Neuronal stem cell (in vitro differentiated cells): ENCODE results near the gene TCP11L1. TPM values are rescaled to one million over a fixed set of nuclear protein-coding genes. Genes with fewer than 3 reads are reported as not detected.
"Not testable (repeated sequence)": the region's sequence is repeated elsewhere in the genome, so short reads cannot be mapped to it uniquely, and the experiment has no call there.

Experiments used
- DNase-seq: peaks from one replicate; pipeline ENCODE4 v3.0.0-alpha.2; 2013; ENCODE audit warnings: low spot score
- H2AFZ ChIP-seq: one replicate; pipeline ENCODE4 v1.6.1; 2013; ENCODE audit warnings: mild to moderate bottlenecking, low read length, inconsistent platforms
- H2AK5ac ChIP-seq: 2 replicates; pipeline ENCODE4 v1.6.1; 2013; ENCODE audit warnings: low read depth, mild to moderate bottlenecking, inconsistent platforms, low read length, moderate library complexity, mixed read lengths
- H2BK120ac ChIP-seq: 2 replicates; pipeline ENCODE4 v1.6.1; 2013; ENCODE audit warnings: low read depth, mild to moderate bottlenecking, inconsistent platforms, low read length, moderate library complexity, mixed read lengths
- H2BK12ac ChIP-seq: one replicate; pipeline ENCODE4 v1.6.1; 2013; ENCODE audit warnings: low read length, inconsistent platforms
- H2BK15ac ChIP-seq: 2 replicates; pipeline ENCODE4 v1.6.1; 2013; ENCODE audit warnings: mild to moderate bottlenecking, low read length, inconsistent platforms, mixed read lengths
- H2BK5ac ChIP-seq: one replicate; pipeline ENCODE4 v1.6.1; 2013; ENCODE audit warnings: inconsistent platforms, mild to moderate bottlenecking, low read length, moderate library complexity
- H3K14ac ChIP-seq: one replicate; pipeline ENCODE4 v1.6.1; 2013; ENCODE audit warnings: low read length, inconsistent platforms
- H3K18ac ChIP-seq: 2 replicates; pipeline ENCODE4 v1.6.1; 2013; ENCODE audit warnings: low read length, inconsistent platforms
- H3K23ac ChIP-seq: 2 replicates; pipeline ENCODE4 v1.6.1; 2013; ENCODE audit warnings: low read depth, mild to moderate bottlenecking, mixed read lengths, low read length, inconsistent platforms; ENCODE audit not compliant: poor library complexity
- H3K27ac ChIP-seq: replicated peaks from 3 replicates; pipeline ENCODE4 v1.5.1; 2013; ENCODE audit warnings: low read length, inconsistent platforms
- H3K27me3 ChIP-seq, 3 experiments: 2 replicates each; pipeline ENCODE4 v1.6.1; 2013; ENCODE audit warnings: low read length in 3 of 3, mild to moderate bottlenecking in 2 of 3, inconsistent platforms in 1 of 3, low read depth in 1 of 3, mixed read lengths in 1 of 3, moderate library complexity in 1 of 3; ENCODE audit not compliant: control insufficient read depth in 3 of 3, insufficient read depth in 3 of 3
- H3K36me3 ChIP-seq, 2 donors: replicated peaks in 1 of 2; 2 replicates each; pipeline ENCODE4 v1.6.1; 2013; ENCODE audit warnings: low read length in 2 of 2; ENCODE audit not compliant: control insufficient read depth in 2 of 2, insufficient read depth in 2 of 2
- H3K4ac ChIP-seq: 2 replicates; pipeline ENCODE4 v1.6.1; 2013; ENCODE audit warnings: inconsistent platforms, mild to moderate bottlenecking, low read length, moderate library complexity
- H3K4me1 ChIP-seq, 2 donors: 1 replicate in 1 of 2; 2 replicates in 1 of 2; pipeline ENCODE4 v1.6.1; 2013; ENCODE audit warnings: low read length in 2 of 2, low read depth in 1 of 2; ENCODE audit not compliant: control insufficient read depth in 2 of 2, insufficient read depth in 1 of 2
- H3K4me2 ChIP-seq: one replicate; pipeline ENCODE4 v1.6.1; 2013; ENCODE audit warnings: mild to moderate bottlenecking, low read length, inconsistent platforms; ENCODE audit not compliant: insufficient read depth, poor library complexity, severe bottlenecking
- H3K4me3 ChIP-seq, 2 donors: 2 replicates each; pipeline ENCODE4 v1.5.1; 2013; ENCODE audit warnings: low read length in 2 of 2, mild to moderate bottlenecking in 2 of 2, inconsistent platforms in 1 of 2, moderate library complexity in 1 of 2
- H3K79me1 ChIP-seq: one replicate; pipeline ENCODE4 v1.6.1; 2013; ENCODE audit warnings: low read depth, mild to moderate bottlenecking, inconsistent platforms, low read length, moderate library complexity
- H3K9ac ChIP-seq: one replicate; pipeline ENCODE4 v1.6.1; 2013; ENCODE audit warnings: mild to moderate bottlenecking, low read depth, low read length, inconsistent platforms; ENCODE audit not compliant: poor library complexity
- H3K9me3 ChIP-seq, 2 donors: replicated peaks in 1 of 2; 2 replicates each; pipeline versions ENCODE3 to v1.6.1; 2013; ENCODE audit warnings: low read length in 2 of 2, mild to moderate bottlenecking in 2 of 2, inconsistent platforms in 1 of 2, low read depth in 1 of 2, mixed read lengths in 1 of 2, moderate library complexity in 1 of 2; ENCODE audit not compliant: control insufficient read depth in 2 of 2, insufficient read depth in 1 of 2
- H4K8ac ChIP-seq: one replicate; pipeline ENCODE4 v1.6.1; 2013; ENCODE audit warnings: low read depth, mild to moderate bottlenecking, inconsistent platforms, low read length, moderate library complexity
- H4K91ac ChIP-seq: one replicate; pipeline ENCODE4 v1.6.1; 2013; ENCODE audit warnings: low read length, low read depth, mild to moderate bottlenecking, inconsistent platforms; ENCODE audit not compliant: poor library complexity
- WGBS, 2 donors: extraction: QIAGEN DNeasy Blood & Tissue Kit; methylation state at CpG; one replicate each; pipeline ENCODE4 v1.1.7; 2013; ENCODE audit warnings: missing lambda C conversion rate in 2 of 2, mixed read lengths in 1 of 2; ENCODE audit not compliant: insufficient read length in 2 of 2, insufficient replicate concordance in 1 of 2; ENCODE audit errors: extremely low coverage in 2 of 2; 5-methylcytosine and 5-hydroxymethylcytosine counted together
- small RNA-seq: library from polyadenylated mRNA; stranded (forward); fragments of <200 nt; extraction: miRNeasy Mini kit (QIAGEN cat#:217004); gene quantifications from one replicate; pipeline ENCODE3, GENCODE V24; 2013; ENCODE audit not compliant: insufficient read depth

TCP11L1 gene

GRCh38 chr11:33122696-33123095, 83.3 kb downstream of the TCP11L1 start:
- not testable (repeated sequence) for H3K4me1 ChIP-seq, H2BK5ac ChIP-seq, H3K27me3 ChIP-seq, H2BK15ac ChIP-seq, H2AFZ ChIP-seq, H3K27ac ChIP-seq, H3K79me1 ChIP-seq, H2BK120ac ChIP-seq, H3K18ac ChIP-seq, H3K14ac ChIP-seq, H2AK5ac ChIP-seq, H3K4me3 ChIP-seq, H4K8ac ChIP-seq, H3K4me2 ChIP-seq, H3K9ac ChIP-seq, DNase-seq, H2BK12ac ChIP-seq, H3K4ac ChIP-seq, H4K91ac ChIP-seq, H3K23ac ChIP-seq
- H3K36me3 ChIP-seq = peaks cover 0 to 43% of the 10 kb centered on the region in 2 donors
- no CpG with 5 or more reads among the region's 1 CpG for WGBS, 2 donors
- peaks cover 1 to 19% of the 10 kb centered on the region in 2 donors for H3K9me3 ChIP-seq

Small RNA genes within 50 kb of the gene (small RNA-seq; reads per million reads assigned to genes)
- not detected for gene RF00019
